Endothelial cell of umbilical vein (primary cell): ENCODE measurements around the gene NFATC1. TPM values are rescaled to one million over a fixed set of nuclear protein-coding genes. Genes with fewer than 3 reads are reported as not detected.

Source experiments
- BruUV-seq: library from RNA; stranded (reverse); fragments of 400-500 nt; replicated peaks from 2 replicates; lab custom pipeline; 2021; lab: Mats Ljungman, UMichigan
- CTCF ChIA-PET: fragments of 300-600, 350-600 bp; sonication (Branson Sonifier 250); formaldehyde crosslinking; loops from one replicate; lab custom pipeline; 2021; ENCODE audit warnings: antibody characterized with exemption, inconsistent platforms; lab: Charles Lee
- POLR2A ChIA-PET: fragments of 300-600, 350-600 bp; sonication (Branson Sonifier 250); formaldehyde crosslinking; loops from one replicate; lab custom pipeline; 2021; ENCODE audit warnings: antibody characterized with exemption, inconsistent platforms; lab: Charles Lee
- DNase-seq: peaks from one replicate; pipeline ENCODE4 v3.0.0-alpha.2; 2011; ENCODE audit warnings: low read depth, low spot score
- FAIRE-seq: peaks from 2 replicates; lab custom pipeline; 2011; peaks lifted over from hg19 to GRCh38; lab: Jason Lieb, UNC
- H2AFZ ChIP-seq: 2 replicates; pipeline ENCODE4 v1.6.0; 2012; ENCODE audit warnings: low read depth, low read length, control low read depth, inconsistent platforms
- H3K27ac ChIP-seq: 2 replicates; pipeline ENCODE4 v1.5.1; 2011; ENCODE audit warnings: low read depth, mild to moderate bottlenecking, control low read depth, low read length, moderate library complexity; ENCODE audit not compliant: insufficient read depth
- H3K27me3 ChIP-seq, 2 experiments: 2 replicates each; pipeline versions ENCODE4 v1.6.0 to v1.6.1; 2011; ENCODE audit warnings: low read length in 2 of 2, mixed read lengths in 1 of 2; ENCODE audit not compliant: control insufficient read depth in 2 of 2, insufficient read depth in 2 of 2
- H3K36me3 ChIP-seq, 2 experiments: 2 replicates in 1 of 2; 3 replicates in 1 of 2; pipeline ENCODE4 v1.5.1; 2011; ENCODE audit warnings: low read length in 2 of 2, mild to moderate bottlenecking in 1 of 2, moderate library complexity in 1 of 2; ENCODE audit not compliant: control insufficient read depth in 2 of 2, insufficient read depth in 2 of 2; ENCODE audit errors: extremely low read depth in 1 of 2
- H3K4me1 ChIP-seq: 3 replicates; pipeline ENCODE4 v1.5.1; 2011; ENCODE audit warnings: mild to moderate bottlenecking, low read length; ENCODE audit not compliant: control insufficient read depth, insufficient read depth; ENCODE audit errors: extremely low read depth
- H3K4me2 ChIP-seq: 2 replicates; pipeline ENCODE4 v1.6.1; 2011; ENCODE audit warnings: low read length, control low read depth, mixed read lengths; ENCODE audit not compliant: insufficient read depth
- H3K4me3 ChIP-seq, 3 experiments: fragments of 200-600 bp in 1 of 3; sonication (generic), shearing (Covaris generic) in 1 of 3; replicated peaks in 1 of 3; 2 replicates each; pipeline ENCODE4 v1.5.1; 2011 to 2016; ENCODE audit warnings: control low read depth in 3 of 3, low read length in 3 of 3, mild to moderate bottlenecking in 2 of 3, inconsistent platforms in 1 of 3, low read depth in 1 of 3, moderate library complexity in 1 of 3; ENCODE audit not compliant: insufficient read depth in 1 of 3
- H3K79me2 ChIP-seq: 2 replicates; pipeline ENCODE4 v1.6.0; 2012; ENCODE audit warnings: low read length, inconsistent platforms; ENCODE audit not compliant: control insufficient read depth, insufficient read depth
- H3K9ac ChIP-seq: replicated peaks from 2 replicates; pipeline ENCODE3; 2011; ENCODE audit warnings: low read length, control low read depth; ENCODE audit not compliant: insufficient read depth; ENCODE audit errors: extremely low read depth
- H3K9me1 ChIP-seq: replicated peaks from 3 replicates; pipeline ENCODE4 v1.6.0; 2011; ENCODE audit warnings: mild to moderate bottlenecking, low read length; ENCODE audit not compliant: control insufficient read depth, insufficient read depth; ENCODE audit errors: extremely low read depth
- H3K9me3 ChIP-seq: replicated peaks from 2 replicates; pipeline ENCODE4 v1.5.1; 2012; ENCODE audit warnings: low read length, inconsistent platforms; ENCODE audit not compliant: control insufficient read depth, insufficient read depth
- H4K20me1 ChIP-seq: replicated peaks from 2 replicates; pipeline ENCODE3; 2011; ENCODE audit warnings: mild to moderate bottlenecking, low read length; ENCODE audit not compliant: control insufficient read depth, insufficient read depth; ENCODE audit errors: extremely low read depth
- CTCF ChIP-seq, 2 donors: IDR thresholded peaks; 1 replicate in 1 of 2; 2 replicates in 1 of 2; pipeline ENCODE4 v1.5.1; 2011; ENCODE audit warnings: low read length in 2 of 2, mild to moderate bottlenecking in 2 of 2, moderate library complexity in 2 of 2, control low read depth in 1 of 2, inconsistent platforms in 1 of 2, low read depth in 1 of 2; ENCODE audit not compliant: insufficient read depth in 1 of 2; ENCODE audit errors: extremely low read depth in 1 of 2
- EZH2 ChIP-seq: IDR thresholded peaks from 2 replicates; pipeline ENCODE4 v1.6.1; 2012; ENCODE audit warnings: borderline replicate concordance, low read depth, mild to moderate bottlenecking, moderate library complexity, low read length, inconsistent platforms; ENCODE audit not compliant: severe bottlenecking
- FOS ChIP-seq: IDR thresholded peaks from 2 replicates; pipeline ENCODE4 v1.6.1; 2011; ENCODE audit warnings: mild to moderate bottlenecking, low read length, moderate library complexity, borderline replicate concordance; ENCODE audit not compliant: insufficient read depth
- GATA2 ChIP-seq: IDR thresholded peaks from 2 replicates; pipeline ENCODE4 v1.7.0; 2011; ENCODE audit warnings: low read depth, mild to moderate bottlenecking, moderate library complexity, mixed read lengths, low read length; ENCODE audit not compliant: insufficient read length, insufficient read depth
- JUN ChIP-seq: IDR thresholded peaks from 2 replicates; pipeline ENCODE4 v1.6.1; 2011; ENCODE audit warnings: borderline replicate concordance, low read depth; ENCODE audit not compliant: insufficient read length, insufficient read depth
- MAX ChIP-seq: IDR thresholded peaks from 2 replicates; pipeline ENCODE4 v1.6.1; 2011; ENCODE audit not compliant: insufficient read depth, insufficient read length
- MYC ChIP-seq: IDR thresholded peaks from one replicate; pipeline ENCODE4 v1.6.1; 2011; ENCODE audit warnings: mild to moderate bottlenecking, low read depth, low read length
- POLR2A ChIP-seq: IDR thresholded peaks from 2 replicates; pipeline ENCODE4 v1.6.1; 2012; ENCODE audit warnings: low read depth, mild to moderate bottlenecking, control low read depth, low read length
- POLR2AphosphoS5 ChIP-seq: IDR thresholded peaks from 2 replicates; pipeline ENCODE4 v1.6.1; 2012; ENCODE audit warnings: low read depth, mild to moderate bottlenecking, control low read depth, low read length, moderate library complexity; ENCODE audit not compliant: insufficient read depth
- dilution Hi-C: fragments of 300-500 bp; cut with MboI; formaldehyde crosslinking; loops from one replicate; pipeline ENCODE4 v1.15.0; 2019; ENCODE audit warnings: low sequenced_read_pairs; ENCODE audit not compliant: extremely low pct_ligation_motif_present
- intact Hi-C: fragments of 100-400 bp; cut with micrococcal nuclease; formaldehyde crosslinking; loops from one replicate; pipeline ENCODE4 v1.10.0; 2022
- polyA plus RNA-seq, 4 experiments: library from polyadenylated mRNA; depleted of rRNA in 3 of 4; stranded (reverse) in 3 of 4; unstranded in 1 of 4; fragments of >200 nt; gene quantifications; 2 replicates each; pipeline versions ENCODE4 v1.2.1 to v1.2.3, GENCODE V29; 2011 to 2012; ENCODE audit warnings: missing spikeins in 1 of 4
- total RNA-seq: library from RNA; stranded (reverse); gene quantifications from 2 replicates; pipeline ENCODE4 v1.2.3, GENCODE V29; 2021

NFATC1 gene
- total and polyA plus RNA-seq, 2 donors (not counting 3 experiments of a cell fraction or from before 2014, with no cell fraction given), result 11.1 to 30.0 TPM

GRCh38 chr18:79518683-79519128, 123.0 kb downstream of the NFATC1 start:
- H3K9me1 ChIP-seq, result no peaks in the 10 kb centered on the region
- H2AFZ ChIP-seq, result no peak overlapping the region
- no peaks in the 10 kb centered on the region for H4K20me1 ChIP-seq
- no peaks in the 10 kb centered on the region for H3K79me2 ChIP-seq
- ChIA-PET CTCF (interaction anchor here (1.4 kb wide), 1 partner anchor 125 kb away, joined by 3 read pairs; no protein-coding TSS in a partner anchor), POLR2A (no interaction called here)
- H3K4me2 ChIP-seq, result no peak overlapping the region
- no peak for TF ChIP-seq JUN
- TF ChIP-seq EZH2, result no peak
- TF ChIP-seq CTCF (IDR thresholded peaks at IDR 0.05; ENCODE audit: extremely low read depth in 1 of 2, insufficient read depth in 1 of 2, low read depth in 1 of 2, low read length in 2 of 2), result no peak
- no peak for TF ChIP-seq MAX
- TF ChIP-seq FOS, result no peak
- no peak for TF ChIP-seq MYC
- no peak for TF ChIP-seq GATA2
- no peak for TF ChIP-seq POLR2AphosphoS5
- no peak for TF ChIP-seq POLR2A
- no peak overlapping the region for H3K4me3 ChIP-seq
- no peaks in the 10 kb centered on the region for H3K27me3 ChIP-seq
- peaks cover 4% of the 10 kb centered on the region for H3K4me1 ChIP-seq
- dilution Hi-C loops (no loop called here), intact Hi-C loops (no loop called here)
- DNase-seq (no peak), FAIRE-seq (no peak)
- no peak overlapping the region for H3K9ac ChIP-seq
- H3K27ac ChIP-seq, result no peak overlapping the region
- H3K36me3 ChIP-seq, result no peaks in the 10 kb centered on the region
- BruUV-seq, result no TSS peak
- no peaks in the 10 kb centered on the region for H3K9me3 ChIP-seq
